Neural cell (in vitro differentiated cells): Measurements from ENCODE around the gene COL19A1.

ENCODE experiments used
- EP300 ChIP-seq: fragments of 450-650 bp; conservative IDR thresholded peaks from 2 replicates; pipeline ENCODE4 v1.6.1; 2014; ENCODE audit warnings: antibody characterized with exemption, mild to moderate bottlenecking, moderate library complexity; ENCODE audit not compliant: poor library complexity, severe bottlenecking
- EZH2 ChIP-seq: fragments of 200-600, 300-800 bp; shearing (Covaris generic), sonication (generic); IDR thresholded peaks from 2 replicates; pipeline ENCODE4 v1.6.1; 2014; ENCODE audit warnings: antibody characterized with exemption, low read length, borderline replicate concordance, mild to moderate bottlenecking; ENCODE audit not compliant: insufficient read depth, poor library complexity, severe bottlenecking
- RAD21 ChIP-seq: fragments of 450-650 bp; conservative IDR thresholded peaks from 2 replicates; pipeline ENCODE4 v1.6.1; 2014; ENCODE audit warnings: antibody characterized with exemption, mild to moderate bottlenecking, moderate library complexity
- TF ChIP-seq, protein P1 (sequence below): fragments of 450-650 bp; IDR thresholded peaks from 2 replicates; pipeline ENCODE4 v1.5.1; 2014; ENCODE audit warnings: antibody characterized with exemption, mild to moderate bottlenecking, moderate library complexity; ENCODE audit not compliant: poor library complexity, severe bottlenecking

DNA sequence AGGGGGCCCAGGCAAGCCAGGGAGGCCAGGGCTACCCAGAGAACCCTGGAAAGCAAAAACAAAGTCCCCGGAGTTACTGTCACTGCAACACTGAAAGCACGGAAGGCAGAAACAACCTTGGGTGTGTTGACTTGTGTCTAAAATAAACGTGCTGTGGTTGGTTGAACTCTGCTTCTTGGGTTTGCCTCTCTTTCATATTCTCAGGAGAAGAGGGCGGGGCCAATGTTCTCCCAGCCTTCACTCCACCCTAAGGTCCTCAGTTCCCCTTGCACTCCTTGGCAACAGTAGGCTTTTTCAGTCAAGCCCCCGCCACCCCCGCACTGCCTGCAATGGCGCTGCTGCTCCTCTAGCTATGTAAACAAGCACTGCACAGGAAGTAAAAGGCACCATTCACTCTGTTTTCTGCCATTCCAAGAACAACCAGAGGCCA is 375.6 kb downstream of the COL19A1 start:
- TF ChIP-seq, protein P1, sequence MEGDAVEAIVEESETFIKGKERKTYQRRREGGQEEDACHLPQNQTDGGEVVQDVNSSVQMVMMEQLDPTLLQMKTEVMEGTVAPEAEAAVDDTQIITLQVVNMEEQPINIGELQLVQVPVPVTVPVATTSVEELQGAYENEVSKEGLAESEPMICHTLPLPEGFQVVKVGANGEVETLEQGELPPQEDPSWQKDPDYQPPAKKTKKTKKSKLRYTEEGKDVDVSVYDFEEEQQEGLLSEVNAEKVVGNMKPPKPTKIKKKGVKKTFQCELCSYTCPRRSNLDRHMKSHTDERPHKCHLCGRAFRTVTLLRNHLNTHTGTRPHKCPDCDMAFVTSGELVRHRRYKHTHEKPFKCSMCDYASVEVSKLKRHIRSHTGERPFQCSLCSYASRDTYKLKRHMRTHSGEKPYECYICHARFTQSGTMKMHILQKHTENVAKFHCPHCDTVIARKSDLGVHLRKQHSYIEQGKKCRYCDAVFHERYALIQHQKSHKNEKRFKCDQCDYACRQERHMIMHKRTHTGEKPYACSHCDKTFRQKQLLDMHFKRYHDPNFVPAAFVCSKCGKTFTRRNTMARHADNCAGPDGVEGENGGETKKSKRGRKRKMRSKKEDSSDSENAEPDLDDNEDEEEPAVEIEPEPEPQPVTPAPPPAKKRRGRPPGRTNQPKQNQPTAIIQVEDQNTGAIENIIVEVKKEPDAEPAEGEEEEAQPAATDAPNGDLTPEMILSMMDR = no peak
- TF ChIP-seq RAD21 (no peak), EP300 (no peak), EZH2 (no peak)
